Astrocyte (in vitro differentiated cells and primary cell): ENCODE results near the gene C6orf141. TPM values are rescaled to one million over a fixed set of nuclear protein-coding genes. Genes with fewer than 3 reads are reported as not detected.

Source experiments
- DNase-seq: peaks from one replicate; pipeline ENCODE4 v3.0.0-alpha.2; 2010; ENCODE audit warnings: low read depth
- FAIRE-seq: peaks from 2 replicates; lab custom pipeline; 2011; peaks lifted over from hg19 to GRCh38; lab: Jason Lieb, UNC
- H2AFZ ChIP-seq: 2 replicates; pipeline ENCODE4 v1.6.0; 2012; ENCODE audit warnings: low read depth, low read length, inconsistent platforms
- H3K27ac ChIP-seq: 2 replicates; pipeline ENCODE4 v1.5.1; 2011; ENCODE audit warnings: low read depth, low read length, inconsistent platforms
- H3K27me3 ChIP-seq: 2 replicates; pipeline ENCODE4 v1.6.0; 2011; ENCODE audit warnings: low read length, inconsistent platforms; ENCODE audit not compliant: insufficient read depth
- H3K36me3 ChIP-seq: 2 replicates; pipeline ENCODE4 v1.5.1; 2011; ENCODE audit warnings: low read length, inconsistent platforms; ENCODE audit not compliant: insufficient read depth
- H3K4me1 ChIP-seq: 2 replicates; pipeline ENCODE4 v1.5.1; 2011; ENCODE audit warnings: low read length, inconsistent platforms; ENCODE audit not compliant: insufficient read depth
- H3K4me2 ChIP-seq: 2 replicates; pipeline ENCODE4 v1.6.0; 2012; ENCODE audit warnings: low read length, inconsistent platforms
- H3K4me3 ChIP-seq: 2 replicates; pipeline ENCODE4 v1.5.1; 2011; ENCODE audit warnings: low read depth, mild to moderate bottlenecking, low read length, inconsistent platforms; ENCODE audit not compliant: insufficient read depth
- H3K79me2 ChIP-seq: 2 replicates; pipeline ENCODE4 v1.6.0; 2012; ENCODE audit warnings: mild to moderate bottlenecking, low read length, inconsistent platforms; ENCODE audit not compliant: insufficient read depth
- H3K9ac ChIP-seq: 2 replicates; pipeline ENCODE4 v1.6.0; 2012; ENCODE audit warnings: mild to moderate bottlenecking, low read length, inconsistent platforms
- H3K9me3 ChIP-seq: 2 replicates; pipeline ENCODE4 v1.5.1; 2012; ENCODE audit warnings: low read depth, mild to moderate bottlenecking, low read length, inconsistent platforms; ENCODE audit not compliant: insufficient read depth
- H4K20me1 ChIP-seq: 2 replicates; pipeline ENCODE4 v1.6.0; 2012; ENCODE audit warnings: low read length, inconsistent platforms; ENCODE audit not compliant: insufficient read depth
- H3K27ac Mint-ChIP-seq: one replicate; pipeline ENCODE4 v1.8.0; 2021; ENCODE audit warnings: mild to moderate bottlenecking, mixed read lengths; ENCODE audit not compliant: unreplicated experiment
- H3K27me3 Mint-ChIP-seq: one replicate; pipeline ENCODE4 v1.8.0; 2021; ENCODE audit warnings: low read depth, mixed read lengths; ENCODE audit not compliant: unreplicated experiment
- H3K36me3 Mint-ChIP-seq: one replicate; pipeline ENCODE4 v1.8.0; 2021; ENCODE audit warnings: low read depth, mixed read lengths; ENCODE audit not compliant: unreplicated experiment
- H3K4me1 Mint-ChIP-seq: one replicate; pipeline ENCODE4 v1.8.0; 2021; ENCODE audit warnings: low read depth, mixed read lengths; ENCODE audit not compliant: unreplicated experiment
- H3K4me3 Mint-ChIP-seq: one replicate; pipeline ENCODE4 v1.8.0; 2021; ENCODE audit warnings: mild to moderate bottlenecking, moderate library complexity, mixed read lengths; ENCODE audit not compliant: unreplicated experiment
- H3K9me3 Mint-ChIP-seq: one replicate; pipeline ENCODE4 v1.8.0; 2021; ENCODE audit warnings: mild to moderate bottlenecking, mixed read lengths; ENCODE audit not compliant: unreplicated experiment
- CTCF ChIP-seq: IDR thresholded peaks from 2 replicates; pipeline ENCODE4 v1.5.1; 2011; ENCODE audit warnings: low read depth, mild to moderate bottlenecking, inconsistent platforms, low read length, moderate library complexity; ENCODE audit not compliant: insufficient read depth
- EZH2 ChIP-seq: IDR thresholded peaks from 2 replicates; pipeline ENCODE4 v1.6.1; 2012; ENCODE audit warnings: mild to moderate bottlenecking, low read length, inconsistent platforms; ENCODE audit not compliant: insufficient read depth
- total RNA-seq: library from RNA; stranded (reverse); gene quantifications from 2 replicates; pipeline ENCODE4 v1.2.1, GENCODE V29; 2021

Gene C6orf141
- total RNA-seq, 1 donor from 2014 or later = 4.6 TPM

DNA sequence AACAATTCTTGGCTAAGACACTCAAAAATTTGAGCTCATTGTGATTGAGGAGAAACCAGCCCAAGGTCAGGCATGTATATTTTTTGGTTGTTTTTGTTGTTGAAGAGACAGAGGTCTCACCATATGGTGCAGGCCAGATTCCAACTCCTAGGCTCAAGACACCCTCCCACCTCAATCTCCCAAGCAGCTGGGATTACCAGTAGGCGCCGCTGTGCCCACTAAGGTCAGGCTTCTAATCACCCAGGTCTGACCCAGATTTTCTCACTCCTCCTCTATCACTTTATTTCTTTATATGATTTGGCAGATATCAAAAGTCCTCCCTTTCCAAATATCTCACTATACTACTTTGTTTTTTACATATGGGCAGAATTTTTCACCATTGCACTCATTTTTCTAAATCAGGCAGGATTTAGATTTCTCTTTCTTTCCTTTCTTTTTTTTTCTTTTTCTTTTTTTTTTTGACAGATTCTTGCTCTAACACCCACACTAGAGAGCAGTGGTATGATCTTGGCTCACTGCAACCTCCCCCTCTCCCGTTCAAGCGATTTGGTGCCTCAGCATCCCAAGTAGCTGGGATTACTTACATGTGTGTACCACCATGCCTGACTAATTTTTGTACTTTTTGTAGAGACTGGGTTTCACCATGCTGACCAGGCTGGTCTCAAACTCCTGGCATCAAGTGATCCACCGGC is 1.7 kb upstream of the C6orf141 start:
- Histone ChIP-seq H3K27me3 (no peaks in the 10 kb centered on the region), H3K27ac (no peak overlapping the region), H3K4me3 (no peak overlapping the region), H3K9me3 (no peaks in the 10 kb centered on the region), H3K4me2 (no peak overlapping the region), H3K9ac (no peak overlapping the region), H3K4me1 (peaks cover 11% of the 10 kb centered on the region), H4K20me1 (no peaks in the 10 kb centered on the region), H3K36me3 (no peaks in the 10 kb centered on the region), H3K79me2 (peaks cover 27% of the 10 kb centered on the region), H2AFZ (no peak overlapping the region)
- peaks cover 11% of the 10 kb centered on the region for H3K27me3 Mint-ChIP-seq
- TF ChIP-seq CTCF (no peak), EZH2 (no peak)
- H3K9me3 Mint-ChIP-seq = no peaks in the 10 kb centered on the region
- H3K4me1 Mint-ChIP-seq = peaks cover 6% of the 10 kb centered on the region
- DNase-seq (no peak), FAIRE-seq (no peak)
- no peak overlapping the region for H3K4me3 Mint-ChIP-seq
- H3K27ac Mint-ChIP-seq = no peak overlapping the region
- no peaks in the 10 kb centered on the region for H3K36me3 Mint-ChIP-seq

- Histone ChIP-seq H3K4me1 (peaks cover 11% of the 10 kb centered on the region), H3K4me2 (peak overlapping the region; percentile 95), H3K9ac (peak overlapping the region; percentile 86), H3K36me3 (no peaks in the 10 kb centered on the region), H3K27ac (peak overlapping the region; percentile 27), H3K9me3 (no peaks in the 10 kb centered on the region), H4K20me1 (no peaks in the 10 kb centered on the region), H3K27me3 (no peaks in the 10 kb centered on the region), H3K4me3 (peak overlapping the region; percentile 72), H3K79me2 (peaks cover 29% of the 10 kb centered on the region), H2AFZ (peak overlapping the region; percentile 95)
- H3K27me3 Mint-ChIP-seq = peaks cover 11% of the 10 kb centered on the region
- H3K36me3 Mint-ChIP-seq = no peaks in the 10 kb centered on the region
- peak overlapping the region; percentile 87 for H3K4me3 Mint-ChIP-seq
- DNase-seq (no peak), FAIRE-seq (no peak)
- peaks cover 6% of the 10 kb centered on the region for H3K4me1 Mint-ChIP-seq
- no peak overlapping the region for H3K27ac Mint-ChIP-seq
- H3K9me3 Mint-ChIP-seq = no peaks in the 10 kb centered on the region
- TF ChIP-seq EZH2 = no peak
- TF ChIP-seq CTCF = no peak
These were observed 577 bp upstream of the C6orf141 start for GRCh38 chr6:49549691-49550491.
